Tibial nerve (tissue), 4 donors: ENCODE data around the gene SLC8A2. TPM values are rescaled to one million over a fixed set of nuclear protein-coding genes. Genes with fewer than 3 reads are reported as not detected.

Source experiments
- DNase-seq, 2 donors: peaks; one replicate each; pipeline ENCODE4 v3.0.0-alpha.2; 2019; ENCODE audit warnings: low spot score in 2 of 2
- H3K27ac ChIP-seq, 4 donors: fragments of 200-600 bp; sonication (generic) in 3 of 4; one replicate each; pipeline ENCODE4 v1.5.1; 2017 to 2019; ENCODE audit warnings: mild to moderate bottlenecking in 1 of 4
- H3K27me3 ChIP-seq, 2 donors: fragments of 200-600 bp; sonication (generic) in 1 of 2; one replicate each; pipeline versions ENCODE4 v1.5.1 to v1.6.0; 2017 to 2019
- H3K36me3 ChIP-seq, 3 donors: fragments of 200-600 bp; sonication (generic); one replicate each; pipeline ENCODE4 v1.5.1; 2018 to 2019
- H3K4me1 ChIP-seq, 4 donors: fragments of 200-600 bp; sonication (generic) in 3 of 4; one replicate each; pipeline ENCODE4 v1.5.1; 2017 to 2019
- H3K4me3 ChIP-seq, 4 donors: fragments of 200-600 bp; sonication (generic) in 3 of 4; one replicate each; pipeline ENCODE4 v1.5.1; 2017 to 2019; ENCODE audit warnings: mild to moderate bottlenecking in 1 of 4, moderate library complexity in 1 of 4
- H3K9me3 ChIP-seq, 4 donors: fragments of 200-600 bp; sonication (generic) in 3 of 4; one replicate each; pipeline ENCODE4 v1.5.1; 2017 to 2019
- EP300 ChIP-seq, 2 donors: sonication (generic); formaldehyde crosslinking; IDR thresholded peaks; one replicate each; pipeline ENCODE4 v1.6.1; 2017; ENCODE audit warnings: antibody characterized with exemption in 2 of 2, mild to moderate bottlenecking in 1 of 2
- POLR2A ChIP-seq, 2 donors: fragments of 450-650 bp; IDR thresholded peaks; one replicate each; pipeline ENCODE4 v1.6.1; 2017; ENCODE audit warnings: antibody characterized with exemption in 2 of 2, mild to moderate bottlenecking in 2 of 2, moderate library complexity in 2 of 2
- WGBS, 2 donors: methylation state at CpG; one replicate each; pipeline ENCODE4 v1.1.5; 2018; 5-methylcytosine and 5-hydroxymethylcytosine counted together
- total RNA-seq, 4 donors: library from RNA; depleted of rRNA; stranded (reverse); fragments of >200 nt; gene quantifications; one replicate each; pipeline ENCODE4 v1.1.0, GENCODE V29; 2016
- TF ChIP-seq, protein P1 (sequence below), 5 experiments: fragments of 200-600 bp in 3 of 5; fragments of 450-650 bp in 2 of 5; sonication (generic) in 3 of 5; IDR thresholded peaks; one replicate each; pipeline ENCODE4 v1.5.1; 2016 to 2019; ENCODE audit warnings: antibody characterized with exemption in 5 of 5, mild to moderate bottlenecking in 3 of 5, moderate library complexity in 2 of 5

Gene SLC8A2
- total RNA-seq, 4 donors from 2014 or later = not detected

DNA sequence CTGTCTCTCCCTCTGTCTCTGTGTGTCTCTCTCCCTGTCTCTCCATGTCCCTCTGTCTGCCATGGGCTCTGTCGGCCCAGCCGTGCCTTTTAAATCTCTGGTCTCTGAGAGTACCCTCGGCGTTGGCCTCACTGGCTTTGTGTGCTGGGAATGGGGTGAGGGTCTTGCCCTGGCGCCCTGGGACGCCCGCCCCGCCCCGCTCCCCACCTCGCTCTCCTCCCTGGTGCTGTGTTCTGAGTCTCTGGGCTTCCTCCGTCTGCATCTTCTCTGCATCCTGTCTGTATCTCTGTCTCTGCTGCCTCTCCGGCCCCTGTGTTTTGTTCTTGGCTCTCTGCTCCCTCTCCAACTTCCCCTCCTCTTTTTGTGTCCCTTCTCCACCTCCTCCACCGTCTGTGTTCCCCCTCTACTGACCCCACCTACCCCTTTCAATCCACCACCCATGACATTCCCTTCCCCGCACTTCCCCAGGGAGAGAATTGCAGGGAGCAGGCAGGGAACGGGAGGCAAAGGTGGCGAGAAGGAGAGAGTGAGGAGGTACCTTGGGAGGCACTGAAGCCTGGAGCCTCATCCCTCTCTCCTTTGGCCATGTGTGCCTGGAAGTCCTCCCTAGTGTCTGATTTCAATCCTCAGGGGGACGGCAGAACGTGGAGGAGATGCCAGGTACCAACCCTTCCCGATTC is 48.4 kb downstream of the SLC8A2 start:
- Histone ChIP-seq H3K4me1 (peaks cover 0 to 31% (median 7%) of the 10 kb centered on the region in 4 donors), H3K9me3 (no peaks in the 10 kb centered on the region), H3K27ac (no peak overlapping the region), H3K36me3 (no peaks in the 10 kb centered on the region), H3K4me3 (no peak overlapping the region), H3K27me3 (peaks cover 0 to 80% of the 10 kb centered on the region in 2 donors)
- no peak for DNase-seq
- 7 to 8% methylated on average over 19 of the region's 19 CpGs for WGBS, 2 donors
- no peak for TF ChIP-seq EP300 (IDR thresholded peaks at IDR 0.05)
- TF ChIP-seq, protein P1, sequence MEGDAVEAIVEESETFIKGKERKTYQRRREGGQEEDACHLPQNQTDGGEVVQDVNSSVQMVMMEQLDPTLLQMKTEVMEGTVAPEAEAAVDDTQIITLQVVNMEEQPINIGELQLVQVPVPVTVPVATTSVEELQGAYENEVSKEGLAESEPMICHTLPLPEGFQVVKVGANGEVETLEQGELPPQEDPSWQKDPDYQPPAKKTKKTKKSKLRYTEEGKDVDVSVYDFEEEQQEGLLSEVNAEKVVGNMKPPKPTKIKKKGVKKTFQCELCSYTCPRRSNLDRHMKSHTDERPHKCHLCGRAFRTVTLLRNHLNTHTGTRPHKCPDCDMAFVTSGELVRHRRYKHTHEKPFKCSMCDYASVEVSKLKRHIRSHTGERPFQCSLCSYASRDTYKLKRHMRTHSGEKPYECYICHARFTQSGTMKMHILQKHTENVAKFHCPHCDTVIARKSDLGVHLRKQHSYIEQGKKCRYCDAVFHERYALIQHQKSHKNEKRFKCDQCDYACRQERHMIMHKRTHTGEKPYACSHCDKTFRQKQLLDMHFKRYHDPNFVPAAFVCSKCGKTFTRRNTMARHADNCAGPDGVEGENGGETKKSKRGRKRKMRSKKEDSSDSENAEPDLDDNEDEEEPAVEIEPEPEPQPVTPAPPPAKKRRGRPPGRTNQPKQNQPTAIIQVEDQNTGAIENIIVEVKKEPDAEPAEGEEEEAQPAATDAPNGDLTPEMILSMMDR (IDR thresholded peaks at IDR 0.05) = no peak
- TF ChIP-seq POLR2A (IDR thresholded peaks at IDR 0.05) = no peak

GRCh38 chr19:47422417-47423163 is 49.1 kb downstream of the SLC8A2 start:
- no peak for DNase-seq
- 4 to 15% methylated on average over 1 of the region's 1 CpG for WGBS, 2 donors
- TF ChIP-seq POLR2A (IDR thresholded peaks at IDR 0.05) = no peak
- TF ChIP-seq, protein P1 (IDR thresholded peaks at IDR 0.05) = no peak
- no peak for TF ChIP-seq EP300 (IDR thresholded peaks at IDR 0.05)
- H3K27ac ChIP-seq = no peak overlapping the region
- H3K4me3 ChIP-seq = no peak overlapping the region
- no peaks in the 10 kb centered on the region for H3K9me3 ChIP-seq
- no peaks in the 10 kb centered on the region for H3K36me3 ChIP-seq
- peaks cover 0 to 87% of the 10 kb centered on the region in 2 donors for H3K27me3 ChIP-seq
- H3K4me1 ChIP-seq = peaks cover 0 to 31% (median 6%) of the 10 kb centered on the region in 4 donors

GRCh38 chr19:47421844-47422395 is 49.8 kb downstream of the SLC8A2 start:
- TF ChIP-seq, protein P1 (IDR thresholded peaks at IDR 0.05) = no peak
- TF ChIP-seq POLR2A (IDR thresholded peaks at IDR 0.05) (no peak), EP300 (IDR thresholded peaks at IDR 0.05) (no peak)
- Histone ChIP-seq H3K9me3 (no peaks in the 10 kb centered on the region), H3K4me3 (no peak overlapping the region), H3K27me3 (peaks cover 0 to 93% of the 10 kb centered on the region in 2 donors), H3K36me3 (no peaks in the 10 kb centered on the region), H3K4me1 (peaks cover 0 to 34% (median 6%) of the 10 kb centered on the region in 4 donors), H3K27ac (no peak overlapping the region)
- DNase-seq = no peak
- whole genome bisulfite sequencing, 2 donors = 1 to 3% methylated on average over 29 to 31 of the region's 31 CpGs

DNA sequence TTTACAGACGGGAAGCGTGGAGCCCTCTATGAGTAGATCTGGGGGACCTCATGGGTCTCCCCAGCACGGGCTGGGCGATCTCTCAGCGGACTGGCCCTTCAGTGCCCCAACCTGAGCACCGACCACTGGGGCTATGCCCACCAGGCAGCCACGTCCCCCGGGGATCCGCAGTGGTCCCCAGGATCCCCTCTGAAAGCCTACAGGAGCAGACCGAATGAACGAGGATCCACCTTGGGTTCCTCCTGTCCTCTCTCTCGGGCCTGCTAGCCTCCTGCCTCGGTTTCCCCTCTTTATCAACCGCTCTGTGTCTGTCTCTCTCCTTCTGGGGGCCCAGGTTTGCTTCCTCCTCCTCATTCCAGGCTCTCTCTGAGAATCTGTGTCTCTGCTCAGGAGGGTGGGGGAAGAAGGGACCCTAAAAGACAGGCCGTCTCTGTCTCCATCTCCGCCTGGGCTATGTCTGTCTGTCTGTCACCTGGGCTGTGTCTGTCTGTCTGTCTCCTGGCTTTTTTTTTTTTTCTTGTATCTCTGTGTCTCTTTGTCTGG is 50.4 kb downstream of the SLC8A2 start:
- H3K27ac ChIP-seq = no peak overlapping the region
- H3K36me3 ChIP-seq = no peaks in the 10 kb centered on the region
- peaks cover 0 to 97% of the 10 kb centered on the region in 2 donors for H3K27me3 ChIP-seq

More for the DNA sequence above, 50.4 kb downstream of the SLC8A2 start:
- 7 to 8% methylated on average over 10 to 16 of the region's 16 CpGs for WGBS, 2 donors
- no peak for TF ChIP-seq EP300 (IDR thresholded peaks at IDR 0.05)
- TF ChIP-seq, protein P1 (IDR thresholded peaks at IDR 0.05) = no peak
- no peak for TF ChIP-seq POLR2A (IDR thresholded peaks at IDR 0.05)
- Histone ChIP-seq H3K4me3 (no peak overlapping the region), H3K9me3 (no peaks in the 10 kb centered on the region), H3K4me1 (peaks cover 0 to 34% (median 6%) of the 10 kb centered on the region in 4 donors)
- DNase-seq = no peak
